Measurements from ENCODE around the gene SLC66A3. TPM values are rescaled to one million over a fixed set of nuclear protein-coding genes. Genes with fewer than 3 reads are reported as not detected.
A peak's percentile ranks its signal among the peaks of the same experiment; 100 is the strongest.

The SLC66A3 gene
- total and polyA plus RNA-seq, 4 donors: 6.7 to 17.6 (median 9.3) TPM

- H3K9ac ChIP-seq (ENCODE audit: low read depth in 1 of 2, low read length in 2 of 2): no peak overlapping the region
- no peak overlapping the region for H3K4me3 ChIP-seq (ENCODE audit: low read depth in 1 of 3, low read length in 3 of 3)
- 74% methylated on average over 19 of the region's 19 CpGs for WGBS
- H3K4me1 ChIP-seq (ENCODE audit: control insufficient read depth in 4 of 4, insufficient read depth in 4 of 4, low read length in 3 of 4): peaks cover 5 to 20% (median 12%) of the 10 kb centered on the region in 4 donors
- H3K27me3 ChIP-seq (ENCODE audit: control insufficient read depth in 4 of 4, insufficient read depth in 4 of 4, low read length in 3 of 4): no peaks in the 10 kb centered on the region
- DNase-seq (ENCODE audit: low spot score): no peak
- H3K36me3 ChIP-seq (ENCODE audit: control insufficient read depth in 4 of 4, insufficient read depth in 3 of 4, low read depth in 1 of 4, low read length in 3 of 4): no peaks in the 10 kb centered on the region
- H3K9me3 ChIP-seq (ENCODE audit: control insufficient read depth in 4 of 4, low read length in 3 of 4): no peaks in the 10 kb centered on the region
- TF ChIP-seq RXRA (IDR thresholded peaks at IDR 0.05) (no peak), ZBTB33 (IDR thresholded peaks at IDR 0.05) (no peak), CTCF (IDR thresholded peaks at IDR 0.05; ENCODE audit: low read depth, low read length, missing input control) (no peak), RAD21 (IDR thresholded peaks at IDR 0.05) (no peak), FOXA1 (IDR thresholded peaks at IDR 0.05) (no peak), JUND (IDR thresholded peaks at IDR 0.05) (no peak)
- H3K27ac ChIP-seq (ENCODE audit: low read depth in 1 of 2, low read length in 2 of 2): peak overlapping the region in 1 of 2 donors; percentile 34
These were observed 23.1 kb upstream of the SLC66A3 start for GRCh38 chr2:11132036-11132671.

GRCh38 chr2:11133238-11133935 lies 21.9 kb upstream of the SLC66A3 start:
- H3K4me3 ChIP-seq (ENCODE audit: low read depth in 1 of 3, low read length in 3 of 3): peak overlapping the region; percentile 51 to 62 (median 53)
- no peak overlapping the region for H3K27ac ChIP-seq (ENCODE audit: low read depth in 1 of 2, low read length in 2 of 2)
- H3K36me3 ChIP-seq (ENCODE audit: control insufficient read depth in 4 of 4, insufficient read depth in 3 of 4, low read depth in 1 of 4, low read length in 3 of 4): no peaks in the 10 kb centered on the region
- no peak for TF ChIP-seq CTCF (IDR thresholded peaks at IDR 0.05; ENCODE audit: low read depth, low read length, missing input control)
- TF ChIP-seq YY1 (IDR thresholded peaks at IDR 0.05): no peak
- TF ChIP-seq ZBTB33 (IDR thresholded peaks at IDR 0.05): no peak
- TF ChIP-seq GABPA (IDR thresholded peaks at IDR 0.05 in 1 of 2, conservative IDR thresholded peaks at IDR 0.05 in 1 of 2): no peak
- no peak for TF ChIP-seq MAX (IDR thresholded peaks at IDR 0.05)
- no peak for TF ChIP-seq NR2F2 (IDR thresholded peaks at IDR 0.05)
- TF ChIP-seq EGR1 (IDR thresholded peaks at IDR 0.05; ENCODE audit: low read depth in 2 of 2): no peak
- TF ChIP-seq JUND (IDR thresholded peaks at IDR 0.05): no peak
- TF ChIP-seq RAD21 (IDR thresholded peaks at IDR 0.05): no peak
- TF ChIP-seq ATF3 (IDR thresholded peaks at IDR 0.05): no peak
- TF ChIP-seq FOXA1 (IDR thresholded peaks at IDR 0.05): no peak
- no peak for TF ChIP-seq REST (IDR thresholded peaks at IDR 0.05)
- TF ChIP-seq FOXA2 (IDR thresholded peaks at IDR 0.05): no peak
- no peak for TF ChIP-seq TAF1 (conservative IDR thresholded peaks at IDR 0.05)
- no peak for TF ChIP-seq SP1 (IDR thresholded peaks at IDR 0.05)
- TF ChIP-seq RXRA (IDR thresholded peaks at IDR 0.05): no peak
- H3K4me1 ChIP-seq (ENCODE audit: control insufficient read depth in 4 of 4, insufficient read depth in 4 of 4, low read length in 3 of 4): peaks cover 5 to 20% (median 12%) of the 10 kb centered on the region in 4 donors
- 26% methylated on average over 25 of the region's 25 CpGs for WGBS
- no peak overlapping the region for H3K9ac ChIP-seq (ENCODE audit: low read depth in 1 of 2, low read length in 2 of 2)
- no peaks in the 10 kb centered on the region for H3K27me3 ChIP-seq (ENCODE audit: control insufficient read depth in 4 of 4, insufficient read depth in 4 of 4, low read length in 3 of 4)
- no peak for DNase-seq (ENCODE audit: low spot score)
- H3K9me3 ChIP-seq (ENCODE audit: control insufficient read depth in 4 of 4, low read length in 3 of 4): no peaks in the 10 kb centered on the region
